Caki2 (cell line): Measurements from ENCODE around the gene PTPRN2. TPM values are rescaled to one million over a fixed set of nuclear protein-coding genes. Genes with fewer than 3 reads are reported as not detected.
"Not testable (repeated sequence)": the region's sequence is repeated elsewhere in the genome, so short reads cannot be mapped to it uniquely, and the experiment has no call there.

Experiments used
- DNase-seq: peaks from one replicate; pipeline ENCODE4 v3.0.0-alpha.2; 2015; ENCODE audit warnings: low read depth
- in situ Hi-C: cut with HindIII; loops from 2 replicates; pipeline ENCODE4 v1.10.0; 2016; ENCODE audit warnings: low sequenced_read_pairs, low pct_unique_long_range_greater_than_20kb, mixed read lengths
- total RNA-seq: library from RNA; depleted of rRNA; stranded (reverse); fragments of >200 nt; shearing (Covaris generic); gene quantifications from 2 replicates; pipeline ENCODE4 v1.2.3, GENCODE V29; 2014; ENCODE audit warnings: low replicate concordance

The PTPRN2 gene
- total RNA-seq, 1 experiment from 2014 or later: 0.88 TPM

- no peak for DNase-seq
- in situ Hi-C loops: no loop called here
Measured at GRCh38 chr7:158283016-158283974, 304.3 kb downstream of the PTPRN2 start.

- DNase-seq: no peak
- in situ Hi-C loops: no loop called here
Measured at GRCh38 chr7:158282461-158283001, 305.1 kb downstream of the PTPRN2 start.

GRCh38 chr7:158281441-158281840, 306.2 kb downstream of the PTPRN2 start:
- in situ Hi-C loops: no loop called here
- DNase-seq: no peak

GRCh38 chr7:158280448-158281144, 307.0 kb downstream of the PTPRN2 start:
- in situ Hi-C loops: no loop called here
- no peak for DNase-seq

- DNase-seq: no peak
- in situ Hi-C loops: no loop called here
Measured at GRCh38 chr7:158279539-158280447, 307.8 kb downstream of the PTPRN2 start.

GRCh38 chr7:158278745-158279320, 308.8 kb downstream of the PTPRN2 start:
- no peak for DNase-seq
- in situ Hi-C loops: no loop called here

GRCh38 chr7:158277219-158278141, 310.1 kb downstream of the PTPRN2 start:
- DNase-seq: no peak
- in situ Hi-C loops: no loop called here

GRCh38 chr7:158276414-158277218, 311.0 kb downstream of the PTPRN2 start:
- in situ Hi-C loops: no loop called here
- DNase-seq: no peak

- DNase-seq: no peak
- in situ Hi-C loops: no loop called here
Measured at GRCh38 chr7:158275711-158276413, 311.8 kb downstream of the PTPRN2 start.

GRCh38 chr7:158274996-158275395, 312.6 kb downstream of the PTPRN2 start:
- DNase-seq: no peak
- in situ Hi-C loops: no loop called here

- in situ Hi-C loops: no loop called here
- no peak for DNase-seq
Measured at GRCh38 chr7:158274404-158274811, 313.2 kb downstream of the PTPRN2 start.

- in situ Hi-C loops: not testable (repeated sequence)
Measured at GRCh38 chr7:158273756-158274342, 313.8 kb downstream of the PTPRN2 start.

GRCh38 chr7:158273138-158273651, 314.4 kb downstream of the PTPRN2 start:
- in situ Hi-C loops: no loop called here
- DNase-seq: no peak

More at GRCh38 chr7:158273756-158274342, 313.8 kb downstream of the PTPRN2 start:
- DNase-seq: not testable (repeated sequence)

GRCh38 chr7:158272509-158273137, 315.0 kb downstream of the PTPRN2 start:
- in situ Hi-C loops: no loop called here
- no peak for DNase-seq

GRCh38 chr7:158272091-158272490, 315.5 kb downstream of the PTPRN2 start:
- DNase-seq: no peak
- in situ Hi-C loops: no loop called here
